Calu3 (cell line): Measurements from ENCODE around the gene PSMB7. TPM values are rescaled to one million over a fixed set of nuclear protein-coding genes. Genes with fewer than 3 reads are reported as not detected.
A peak's percentile ranks its signal among the peaks of the same experiment; 100 is the strongest.

Experiments used
- BruUV-seq: library from RNA; stranded (reverse); fragments of 400-500 nt; replicated peaks from 2 replicates; lab custom pipeline; 2021; lab: Mats Ljungman, UMichigan
- CTCF ChIA-PET: fragments of 300-600 bp; sonication (Branson Sonifier 250); formaldehyde crosslinking; loops from one replicate; lab custom pipeline; 2022; ENCODE audit warnings: antibody characterized with exemption; lab: Charles Lee
- DNase-seq: peaks from one replicate; pipeline ENCODE4 v3.0.0; 2022
- H3K27ac Mint-ChIP-seq: one replicate; pipeline ENCODE4 v1.8.0; 2022; ENCODE audit warnings: mixed read lengths; ENCODE audit not compliant: unreplicated experiment
- H3K27me3 Mint-ChIP-seq: one replicate; pipeline ENCODE4 v1.8.0; 2022; ENCODE audit warnings: mixed read lengths; ENCODE audit not compliant: unreplicated experiment
- H3K36me3 Mint-ChIP-seq: one replicate; pipeline ENCODE4 v1.8.0; 2022; ENCODE audit warnings: mild to moderate bottlenecking, moderate library complexity, mixed read lengths; ENCODE audit not compliant: insufficient read depth, unreplicated experiment
- H3K4me1 Mint-ChIP-seq: one replicate; pipeline ENCODE4 v1.8.0; 2022; ENCODE audit warnings: mild to moderate bottlenecking, low read depth, mixed read lengths; ENCODE audit not compliant: unreplicated experiment
- H3K4me3 Mint-ChIP-seq: one replicate; pipeline ENCODE4 v1.8.0; 2022; ENCODE audit warnings: mild to moderate bottlenecking, low read depth, moderate library complexity, mixed read lengths; ENCODE audit not compliant: unreplicated experiment
- H3K9me3 Mint-ChIP-seq: one replicate; pipeline ENCODE4 v1.8.0; 2022; ENCODE audit warnings: low read depth, mixed read lengths; ENCODE audit not compliant: unreplicated experiment
- intact Hi-C: fragments of 100-400 bp; cut with micrococcal nuclease; formaldehyde crosslinking; loops from one replicate; pipeline ENCODE4 v1.10.0; 2022; ENCODE audit not compliant: unreplicated experiment
- total RNA-seq: library from RNA; stranded (reverse); gene quantifications from 2 replicates; pipeline ENCODE4 v1.2.3, GENCODE V29; 2022
- TF ChIP-seq, protein P1 (sequence below): fragments of 200-600 bp; IDR thresholded peaks from one replicate; pipeline ENCODE4 v1.8.0; 2022; ENCODE audit warnings: antibody characterized with exemption; ENCODE audit not compliant: unreplicated experiment

PSMB7 gene
- total RNA-seq, 1 experiment from 2014 or later: 137 TPM

DNA sequence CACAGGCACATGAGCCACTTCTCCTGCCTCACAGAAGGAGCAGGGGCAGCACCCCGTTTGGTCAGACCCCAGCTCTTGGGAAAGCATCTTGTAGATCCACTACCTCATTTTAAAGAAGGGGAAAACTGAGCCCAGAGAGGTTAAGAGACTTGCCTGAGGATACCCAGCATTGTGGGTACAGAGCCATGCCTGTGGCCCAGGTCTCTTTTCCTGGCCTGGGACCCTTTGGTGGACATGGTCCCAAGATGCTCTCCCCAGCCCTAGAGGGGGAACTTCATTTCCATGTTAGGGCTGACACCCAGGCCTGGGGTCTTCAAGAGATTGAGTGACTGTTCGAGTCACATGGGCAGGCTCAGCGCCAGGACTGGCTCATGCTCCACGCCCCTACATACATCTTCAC, 93.3 kb downstream of the PSMB7 start:
- H3K4me3 Mint-ChIP-seq: no peak overlapping the region
- intact Hi-C loops: loop anchor here (5.0 kb wide), 1 partner anchor 195 kb away; no protein-coding TSS in a partner anchor

DNA sequence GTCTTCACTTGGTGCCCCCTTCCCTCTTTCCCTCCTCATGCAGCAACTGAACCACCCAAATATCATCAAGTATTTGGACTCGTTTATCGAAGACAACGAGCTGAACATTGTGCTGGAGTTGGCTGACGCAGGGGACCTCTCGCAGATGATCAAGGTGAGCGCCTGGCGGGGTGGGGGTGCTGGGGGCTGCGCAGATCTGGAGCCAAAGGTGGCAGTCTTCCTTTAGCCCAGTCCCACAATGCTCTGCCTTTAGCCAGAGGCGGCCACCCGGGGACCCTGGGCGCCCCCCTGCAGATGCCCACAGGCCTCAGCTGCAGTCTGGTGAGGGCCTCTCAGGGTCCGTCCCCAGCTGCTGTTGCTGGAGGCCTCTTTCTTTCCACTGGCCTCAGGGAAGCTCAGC, 93.8 kb downstream of the PSMB7 start:
- no peak for DNase-seq
- H3K4me1 Mint-ChIP-seq: no peaks in the 10 kb centered on the region
- BruUV-seq: no TSS peak
- no peak overlapping the region for H3K4me3 Mint-ChIP-seq
- intact Hi-C loops: loop anchor here (5.0 kb wide), 1 partner anchor 194 kb away; no protein-coding TSS in a partner anchor
- CTCF ChIA-PET: no interaction called here
- H3K27ac Mint-ChIP-seq: no peak overlapping the region
- H3K9me3 Mint-ChIP-seq: no peaks in the 10 kb centered on the region
- TF ChIP-seq, protein P1, sequence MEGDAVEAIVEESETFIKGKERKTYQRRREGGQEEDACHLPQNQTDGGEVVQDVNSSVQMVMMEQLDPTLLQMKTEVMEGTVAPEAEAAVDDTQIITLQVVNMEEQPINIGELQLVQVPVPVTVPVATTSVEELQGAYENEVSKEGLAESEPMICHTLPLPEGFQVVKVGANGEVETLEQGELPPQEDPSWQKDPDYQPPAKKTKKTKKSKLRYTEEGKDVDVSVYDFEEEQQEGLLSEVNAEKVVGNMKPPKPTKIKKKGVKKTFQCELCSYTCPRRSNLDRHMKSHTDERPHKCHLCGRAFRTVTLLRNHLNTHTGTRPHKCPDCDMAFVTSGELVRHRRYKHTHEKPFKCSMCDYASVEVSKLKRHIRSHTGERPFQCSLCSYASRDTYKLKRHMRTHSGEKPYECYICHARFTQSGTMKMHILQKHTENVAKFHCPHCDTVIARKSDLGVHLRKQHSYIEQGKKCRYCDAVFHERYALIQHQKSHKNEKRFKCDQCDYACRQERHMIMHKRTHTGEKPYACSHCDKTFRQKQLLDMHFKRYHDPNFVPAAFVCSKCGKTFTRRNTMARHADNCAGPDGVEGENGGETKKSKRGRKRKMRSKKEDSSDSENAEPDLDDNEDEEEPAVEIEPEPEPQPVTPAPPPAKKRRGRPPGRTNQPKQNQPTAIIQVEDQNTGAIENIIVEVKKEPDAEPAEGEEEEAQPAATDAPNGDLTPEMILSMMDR: no peak
- no peaks in the 10 kb centered on the region for H3K27me3 Mint-ChIP-seq
- H3K36me3 Mint-ChIP-seq: peaks cover 17% of the 10 kb centered on the region

More for the DNA sequence above, 93.3 kb downstream of the PSMB7 start:
- no TSS peak for BruUV-seq
- peaks cover 11% of the 10 kb centered on the region for H3K36me3 Mint-ChIP-seq
- H3K27me3 Mint-ChIP-seq: no peaks in the 10 kb centered on the region
- CTCF ChIA-PET: interaction anchor here (0.6 kb wide), 1 partner anchor 44 kb away, joined by 3 read pairs; no protein-coding TSS in a partner anchor
- no peaks in the 10 kb centered on the region for H3K4me1 Mint-ChIP-seq
- TF ChIP-seq, protein P1: no peak
- DNase-seq: no peak
- H3K27ac Mint-ChIP-seq: no peak overlapping the region
- H3K9me3 Mint-ChIP-seq: no peaks in the 10 kb centered on the region

DNA sequence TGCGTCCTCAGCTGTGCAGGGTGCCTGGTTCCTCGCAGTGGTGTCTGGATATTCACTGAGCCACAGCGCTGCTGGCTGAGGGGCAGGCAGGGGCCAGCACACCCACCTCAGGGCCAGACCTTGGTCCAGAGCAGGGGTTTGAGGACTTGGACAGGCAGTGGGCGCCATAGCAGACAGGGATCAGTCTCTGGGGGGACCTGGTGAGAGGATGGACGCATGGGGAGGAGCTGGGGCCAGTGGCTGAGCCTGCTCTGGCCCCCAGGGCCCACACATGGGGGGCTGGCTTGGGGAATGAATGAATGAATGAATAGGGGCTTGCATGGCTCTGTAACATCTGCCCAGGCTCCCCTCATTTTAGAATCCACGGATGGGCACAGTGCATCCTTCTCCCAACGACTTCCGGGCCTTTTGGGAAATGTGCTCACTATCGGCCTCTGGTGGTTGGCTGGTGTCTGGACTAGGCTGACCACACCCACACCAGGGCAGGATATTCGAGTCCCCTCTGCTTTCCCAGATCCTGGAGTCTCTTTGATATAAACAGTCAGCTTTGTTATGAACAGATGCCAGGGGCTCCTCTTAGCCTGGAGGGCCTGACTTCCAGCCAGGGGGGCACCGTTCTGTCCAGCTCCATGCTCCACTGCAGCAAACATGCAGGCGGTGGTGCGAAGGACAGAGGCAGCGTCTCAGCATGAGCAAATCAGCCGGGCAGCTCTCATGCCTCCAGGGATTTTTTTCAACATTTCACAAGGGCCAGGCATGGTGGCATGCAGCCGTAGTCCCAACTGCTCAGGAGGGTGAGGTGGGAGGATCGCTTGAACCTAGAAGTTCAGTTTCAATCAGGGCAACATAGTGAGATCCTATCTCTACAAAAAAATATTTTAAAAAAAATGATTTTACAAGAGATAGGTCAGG, 94.9 kb downstream of the PSMB7 start:
- Mint-ChIP-seq H3K4me1 (no peaks in the 10 kb centered on the region), H3K4me3 (no peak overlapping the region), H3K36me3 (peaks cover 17% of the 10 kb centered on the region), H3K27ac (no peak overlapping the region), H3K27me3 (no peaks in the 10 kb centered on the region), H3K9me3 (no peaks in the 10 kb centered on the region)
- TF ChIP-seq, protein P1: peak; percentile 25
- DNase-seq: peak; percentile 75
- CTCF ChIA-PET: interaction anchor here (1.1 kb wide), 1 partner anchor 187 kb away, joined by 6 read pairs; no protein-coding TSS in a partner anchor
- BruUV-seq: no TSS peak
- intact Hi-C loops: loop anchor here (5.0 kb wide), 1 partner anchor 193 kb away; no protein-coding TSS in a partner anchor

DNA sequence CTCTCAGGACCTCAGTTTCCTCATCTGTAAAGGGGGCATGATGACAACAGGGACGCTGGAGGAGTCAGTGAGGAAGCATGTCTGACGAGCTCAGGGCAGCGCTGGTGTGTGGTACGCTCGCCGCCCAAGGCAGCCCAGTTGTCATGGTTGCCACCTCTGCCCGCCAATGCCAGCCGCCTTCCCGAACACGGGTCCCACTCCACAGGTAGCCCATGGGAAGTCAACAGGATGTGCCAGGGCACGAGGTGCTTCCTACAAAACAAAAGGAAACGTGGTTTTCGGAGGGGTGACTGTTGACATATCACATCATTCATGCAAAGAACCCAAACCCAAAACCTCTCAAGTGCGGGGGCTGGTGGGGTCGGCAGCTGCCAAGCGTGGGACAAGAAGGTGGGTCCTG, 99.4 kb downstream of the PSMB7 start:
- TF ChIP-seq, protein P1: no peak
- CTCF ChIA-PET: no interaction called here
- DNase-seq: no peak
- Mint-ChIP-seq H3K4me1 (no peaks in the 10 kb centered on the region), H3K27ac (no peak overlapping the region), H3K9me3 (no peaks in the 10 kb centered on the region), H3K27me3 (no peaks in the 10 kb centered on the region), H3K4me3 (no peak overlapping the region), H3K36me3 (peaks cover 28% of the 10 kb centered on the region)
- intact Hi-C loops: no loop called here
- BruUV-seq: no TSS peak
